22Rv1 (cell line): Measurements from ENCODE around the gene OTOP2.

Experiments used
- CTCF ChIP-seq: fragments of 450-650 bp; IDR thresholded peaks from 2 replicates; pipeline ENCODE4 v1.5.1; 2017; ENCODE audit warnings: mild to moderate bottlenecking
- ZFX ChIP-seq: fragments of 450-650 bp; IDR thresholded peaks from 2 replicates; pipeline ENCODE4 v1.6.1; 2017; ENCODE audit warnings: antibody characterized with exemption, borderline replicate concordance

DNA sequence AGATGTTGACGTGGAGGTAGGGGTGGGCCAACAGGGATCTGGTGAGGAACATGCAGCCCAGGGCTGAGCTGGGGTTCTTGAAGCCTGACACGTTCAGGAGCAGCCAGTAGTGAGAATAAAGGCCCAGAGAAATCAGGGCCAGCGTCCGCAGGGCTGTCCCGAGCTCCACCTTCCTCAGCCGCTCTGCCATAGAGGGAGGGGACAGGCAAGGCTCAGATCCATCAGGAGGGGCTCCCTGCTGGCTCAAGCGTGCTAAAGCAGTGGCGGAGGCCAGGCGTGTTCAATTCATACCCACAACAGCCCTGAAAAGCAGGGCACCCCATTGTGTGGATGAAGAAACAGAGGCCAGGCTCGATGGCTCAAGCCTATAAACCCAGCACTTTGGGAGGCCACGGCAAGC is 43.0 kb upstream of the OTOP2 start:
- TF ChIP-seq CTCF (no peak), ZFX (no peak)
